ENCODE measurements around the gene UAP1L1.

GRCh38 chr9:137034709-137035506, 42.4 kb upstream of the UAP1L1 start:
- no peak for TF ChIP-seq POLR2AphosphoS5 (IDR thresholded peaks at IDR 0.05)
- peak; percentile 73 to 91 (median 85) for TF ChIP-seq CTCF (IDR thresholded peaks at IDR 0.05)
- TF ChIP-seq POLR2A (IDR thresholded peaks at IDR 0.05) = no peak

All from breast epithelium (tissue), 3 donors.